Measurements from ENCODE around the gene MUC5AC.
"Not testable (repeated sequence)": the region's sequence is repeated elsewhere in the genome, so short reads cannot be mapped to it uniquely, and the experiment has no call there.

Gene MUC5AC

GRCh38 chr11:1177771-1178090 lies 20.0 kb downstream of the MUC5AC start:
- DNase-seq (ENCODE audit: low read depth): no peak

GRCh38 chr11:1178201-1178885 lies 20.6 kb downstream of the MUC5AC start:
- DNase-seq (ENCODE audit: low read depth): no peak

- DNase-seq (ENCODE audit: low read depth): no peak
Observed at GRCh38 chr11:1178906-1179305, 21.2 kb downstream of the MUC5AC start.

GRCh38 chr11:1179641-1180040 lies 21.9 kb downstream of the MUC5AC start:
- no peak for DNase-seq (ENCODE audit: low read depth)

GRCh38 chr11:1180171-1180570 lies 22.4 kb downstream of the MUC5AC start:
- no peak for DNase-seq (ENCODE audit: low read depth)

GRCh38 chr11:1180947-1181391 lies 23.2 kb downstream of the MUC5AC start:
- no peak for DNase-seq (ENCODE audit: low read depth)

GRCh38 chr11:1181420-1181819 lies 23.7 kb downstream of the MUC5AC start:
- DNase-seq (ENCODE audit: low read depth): no peak

- DNase-seq (ENCODE audit: low read depth): no peak
Observed at GRCh38 chr11:1181853-1182535, 24.2 kb downstream of the MUC5AC start.

- not testable (repeated sequence) for DNase-seq (ENCODE audit: low read depth)
Observed at GRCh38 chr11:1184139-1184538, 26.4 kb downstream of the MUC5AC start.

GRCh38 chr11:1188451-1189130 lies 30.8 kb downstream of the MUC5AC start:
- DNase-seq (ENCODE audit: low read depth): not testable (repeated sequence)

- not testable (repeated sequence) for DNase-seq (ENCODE audit: low read depth)
Observed at GRCh38 chr11:1189816-1190215, 32.1 kb downstream of the MUC5AC start.

GRCh38 chr11:1191786-1192470 lies 34.2 kb downstream of the MUC5AC start:
- DNase-seq (ENCODE audit: low read depth): not testable (repeated sequence)

- DNase-seq (ENCODE audit: low read depth): no peak
Observed at GRCh38 chr11:1192741-1193325, 35.1 kb downstream of the MUC5AC start.

- DNase-seq (ENCODE audit: low read depth): no peak
Observed at GRCh38 chr11:1193326-1194230, 35.8 kb downstream of the MUC5AC start.

GRCh38 chr11:1194231-1194976 lies 36.7 kb downstream of the MUC5AC start:
- no peak for DNase-seq (ENCODE audit: low read depth)

GRCh38 chr11:1194977-1195681 lies 37.4 kb downstream of the MUC5AC start:
- DNase-seq (ENCODE audit: low read depth): no peak

- DNase-seq (ENCODE audit: low read depth): no peak
Observed at GRCh38 chr11:1195682-1196515, 38.1 kb downstream of the MUC5AC start.

- DNase-seq (ENCODE audit: low read depth): no peak
Observed at GRCh38 chr11:1196516-1197391, 39.0 kb downstream of the MUC5AC start.
